ENCODE measurements around the gene SUSD5.

SUSD5 gene

GRCh38 chr3:33218446-33219174 is at the start of gene SUSD5:
Gene SUSD5 (minus strand): TSS chr3:33218810. CDS start chr3:33218797, 13 bp downstream.
- peak; percentile 30 for DNase-seq

GRCh38 chr3:33260104-33260503 is 41.5 kb upstream of the SUSD5 start:
- DNase-seq, result no peak

DNA sequence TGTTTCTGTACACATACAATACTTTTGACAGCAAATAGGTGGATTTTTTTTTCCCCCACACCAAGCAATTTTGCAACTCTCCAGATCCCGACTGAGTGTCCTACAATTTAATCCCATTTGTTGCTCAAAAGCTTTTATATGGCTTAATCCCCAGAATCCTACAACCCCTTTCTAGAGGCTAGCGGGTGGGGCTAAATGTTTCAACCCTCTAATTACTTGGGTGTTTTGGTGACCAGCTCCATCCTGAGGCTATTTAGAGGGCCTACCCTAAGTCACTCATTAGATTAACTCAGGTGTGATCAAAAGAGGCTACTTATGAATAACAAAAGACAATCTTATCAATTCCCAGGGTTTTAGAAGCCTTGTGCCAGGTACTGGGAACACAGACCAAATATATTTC is 37.6 kb upstream of the SUSD5 start:
- DNase-seq, result no peak

DNA sequence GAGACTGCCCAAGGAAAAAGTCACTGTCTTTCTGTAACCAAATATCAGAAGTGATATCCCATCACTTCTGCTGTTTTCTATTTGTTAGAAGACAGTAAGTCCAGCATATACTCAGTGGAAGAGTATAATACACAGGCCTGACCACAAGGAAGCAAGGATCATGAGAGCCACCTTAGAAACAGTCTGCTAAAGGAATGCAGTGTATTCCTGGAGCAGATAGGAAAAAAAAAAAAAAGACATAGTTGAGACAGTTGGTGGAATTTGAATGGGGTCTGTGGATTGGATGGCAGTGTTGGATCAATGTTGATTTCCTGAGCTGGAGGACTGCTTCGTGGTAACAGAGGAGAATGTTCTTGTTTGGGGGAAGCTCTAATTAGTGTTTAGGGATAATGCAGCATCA is 32.1 kb upstream of the SUSD5 start:
- DNase-seq, result no peak

DNA sequence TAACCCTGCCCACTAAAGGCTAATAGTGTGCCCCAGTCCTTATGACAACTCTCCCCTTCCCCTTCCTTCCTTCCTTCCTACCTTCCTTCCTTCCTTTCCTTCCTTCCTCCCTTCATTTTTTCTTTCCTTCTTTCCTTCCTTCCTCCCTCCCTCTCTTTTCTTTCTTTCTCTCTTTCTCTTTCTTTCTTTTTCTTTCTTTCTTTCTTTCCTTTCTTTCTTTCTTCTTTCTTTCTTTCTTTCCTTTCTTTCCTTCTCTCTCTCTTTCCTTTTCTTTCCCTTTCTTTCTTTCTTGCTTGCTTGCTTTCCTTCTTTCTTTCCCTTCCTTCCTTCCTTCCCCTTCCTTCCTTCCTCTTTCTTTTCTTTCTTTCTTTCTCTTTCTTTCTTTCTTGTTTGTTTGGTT is 28.2 kb upstream of the SUSD5 start:
- no peak for DNase-seq

DNA sequence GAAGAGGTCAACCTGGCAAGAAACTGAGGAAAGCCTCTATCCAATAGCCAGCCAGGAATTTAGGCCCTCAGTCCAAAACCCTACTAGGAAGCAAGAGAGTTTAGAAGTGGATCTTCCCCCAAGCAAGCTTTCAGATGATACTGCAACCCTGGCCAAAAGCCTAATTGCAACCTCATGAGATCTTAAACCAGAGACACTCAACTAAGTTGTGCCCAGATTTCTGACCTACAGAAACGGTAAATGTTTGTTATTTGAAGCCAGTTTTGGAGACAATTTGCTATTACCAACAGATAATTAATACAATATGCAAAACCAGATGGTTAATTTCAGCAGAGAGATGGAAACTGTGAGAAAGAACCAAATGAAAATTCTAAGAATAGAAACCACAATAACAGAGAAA is 21.7 kb upstream of the SUSD5 start:
- no peak for DNase-seq

- DNase-seq, result no peak
Observed at GRCh38 chr3:33238923-33239322, 20.3 kb upstream of the SUSD5 start.

DNA sequence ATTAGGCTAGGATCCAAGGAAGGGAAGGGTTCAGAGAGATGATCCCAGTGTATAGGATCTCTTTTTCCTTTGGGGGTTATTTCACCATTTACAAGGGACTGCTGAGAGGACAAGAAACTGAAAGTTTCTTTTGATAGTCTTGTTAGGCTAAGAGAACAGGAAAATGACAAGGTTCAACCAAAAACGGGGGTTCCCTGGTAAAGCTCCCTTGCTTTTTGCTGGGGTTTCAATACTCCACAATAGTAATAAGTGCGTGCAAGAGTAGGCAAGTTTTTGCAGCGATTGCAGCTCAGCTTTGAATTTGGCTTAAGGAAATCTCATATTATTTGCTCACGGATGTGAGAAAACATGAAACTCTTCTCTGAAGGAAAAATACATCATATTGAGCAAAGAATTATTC is 18.8 kb upstream of the SUSD5 start:
- DNase-seq, result no peak

DNA sequence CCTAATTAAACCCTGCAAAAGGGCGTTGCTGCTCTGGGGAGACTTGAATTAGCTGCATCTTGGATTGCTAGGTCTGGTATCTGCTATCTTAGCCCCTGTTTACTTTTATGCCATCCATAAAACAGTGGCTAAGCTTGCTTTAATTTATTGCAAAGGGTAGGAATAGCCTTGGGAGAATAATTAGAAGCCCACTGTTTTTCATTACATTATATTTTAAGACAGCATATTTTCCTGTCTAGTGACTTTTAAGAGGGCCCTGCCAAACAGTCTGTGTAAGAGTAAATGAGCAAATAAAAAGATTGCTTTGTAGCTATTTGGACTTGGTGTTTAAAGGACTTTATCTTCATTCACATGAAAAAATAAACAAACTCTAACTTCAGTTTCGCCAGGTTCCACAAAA is 17.4 kb upstream of the SUSD5 start:
- no peak for DNase-seq

DNA sequence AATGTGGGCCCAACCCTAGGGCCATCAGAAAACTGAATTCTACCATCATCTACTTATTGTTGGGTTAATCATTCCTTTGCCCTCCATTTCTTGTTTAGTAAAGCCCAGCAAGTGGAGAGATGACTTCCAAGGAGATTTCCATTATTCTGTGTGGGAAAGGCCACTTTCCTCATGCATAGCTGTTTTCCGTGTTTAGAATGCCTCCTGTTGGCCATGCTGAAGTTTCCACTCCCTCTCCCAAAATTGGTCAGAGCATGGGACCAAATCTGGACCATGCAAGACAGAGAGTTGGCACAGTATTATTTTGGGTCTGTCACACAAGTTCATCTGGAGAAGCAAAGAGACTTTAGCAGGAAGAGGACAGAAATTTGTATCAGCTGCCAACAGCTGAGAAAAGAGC is 15.3 kb upstream of the SUSD5 start:
- no peak for DNase-seq

DNA sequence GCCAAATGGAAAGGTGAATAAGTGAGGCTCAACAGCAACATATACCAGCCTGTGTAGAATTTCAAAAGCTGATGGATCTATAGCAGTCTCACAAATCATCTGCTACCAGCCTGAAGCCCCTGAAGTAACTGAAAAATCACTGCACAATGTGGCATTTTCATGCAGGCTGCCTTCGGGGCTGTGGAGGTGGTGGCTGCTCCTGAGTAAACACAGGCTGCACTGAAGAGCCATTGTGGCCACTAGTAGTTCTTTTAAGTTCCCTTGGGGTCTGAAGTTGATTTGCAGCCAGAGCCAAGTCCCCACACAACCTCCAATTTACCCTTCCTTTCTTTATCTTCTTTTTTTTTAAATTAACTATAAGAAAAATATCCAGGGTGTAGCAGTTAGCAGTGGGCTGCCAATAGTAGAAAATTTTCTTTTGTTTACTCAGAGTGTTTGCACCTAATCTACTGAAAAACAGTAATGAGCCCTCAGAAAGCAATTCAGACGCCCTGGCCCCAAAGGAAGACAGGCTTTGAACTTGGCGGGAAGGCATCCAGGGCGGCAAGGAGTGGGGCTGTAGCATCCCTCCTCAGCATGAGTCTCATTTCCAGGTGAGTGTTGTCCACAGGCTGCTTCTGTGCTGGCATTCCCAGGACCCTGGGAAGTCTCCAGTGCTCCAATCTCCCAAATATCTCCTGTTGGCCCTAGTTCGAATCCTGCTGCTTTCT is 13.3 kb upstream of the SUSD5 start:
- no peak for DNase-seq

DNA sequence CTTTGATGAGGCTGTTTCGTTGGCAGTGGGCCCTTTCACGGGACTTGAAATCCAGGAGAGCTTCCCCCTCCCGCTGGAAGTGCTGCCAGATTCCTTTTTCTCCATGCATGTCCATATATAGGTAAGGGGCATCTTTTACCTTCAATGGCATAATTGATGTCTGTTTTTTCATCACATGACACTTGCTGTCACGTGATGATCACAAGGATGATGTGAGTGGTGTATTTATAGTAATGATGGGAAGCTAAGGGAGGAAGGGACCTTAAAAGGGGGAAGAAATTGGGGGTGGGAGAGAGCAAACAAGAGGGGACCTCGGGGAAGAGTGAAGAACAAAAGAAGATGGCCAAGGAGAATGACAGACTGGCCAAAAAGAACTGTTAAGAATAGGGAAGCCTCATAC is 11.3 kb upstream of the SUSD5 start:
- no peak for DNase-seq

DNA sequence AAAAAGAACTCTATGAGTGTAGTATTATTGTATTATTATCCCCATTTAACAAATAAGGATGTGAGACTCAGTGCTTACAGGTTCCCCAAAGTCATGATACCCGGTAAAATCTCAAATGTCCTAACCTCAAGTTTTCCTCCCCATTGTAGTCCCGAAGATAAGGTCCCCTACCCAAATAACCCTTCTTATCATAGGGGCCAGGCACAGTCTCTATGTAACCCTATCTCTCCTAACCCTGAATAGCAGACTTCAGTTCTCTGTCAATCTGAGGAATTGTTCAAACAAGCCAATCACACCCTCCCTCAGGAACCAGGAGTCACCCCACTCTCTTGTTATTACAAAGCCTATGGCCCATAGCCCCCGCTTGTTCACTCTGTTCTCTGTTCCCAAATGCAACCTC is 10.5 kb upstream of the SUSD5 start:
- DNase-seq, result no peak

DNA sequence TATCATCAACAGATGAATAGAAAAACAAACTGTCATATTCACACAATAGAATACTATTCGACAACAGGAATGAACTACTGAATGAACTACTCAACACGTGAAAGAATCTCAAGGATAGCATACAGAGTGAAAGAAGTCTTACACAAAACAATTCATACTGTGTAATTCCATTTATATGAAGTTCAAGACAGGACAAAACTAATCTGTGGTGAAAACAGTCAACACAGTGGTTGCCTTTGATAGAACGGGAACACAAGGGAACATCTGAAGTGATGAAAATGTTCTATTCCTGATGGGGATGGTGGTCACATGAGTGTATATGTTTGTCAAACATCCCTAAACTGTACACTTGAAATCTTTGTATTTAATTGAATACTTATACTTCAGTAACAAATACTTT is 2.6 kb upstream of the SUSD5 start:
- DNase-seq, result no peak

GRCh38 chr3:33219175-33219487 is 521 bp upstream of the SUSD5 start:
- no peak for DNase-seq

DNA sequence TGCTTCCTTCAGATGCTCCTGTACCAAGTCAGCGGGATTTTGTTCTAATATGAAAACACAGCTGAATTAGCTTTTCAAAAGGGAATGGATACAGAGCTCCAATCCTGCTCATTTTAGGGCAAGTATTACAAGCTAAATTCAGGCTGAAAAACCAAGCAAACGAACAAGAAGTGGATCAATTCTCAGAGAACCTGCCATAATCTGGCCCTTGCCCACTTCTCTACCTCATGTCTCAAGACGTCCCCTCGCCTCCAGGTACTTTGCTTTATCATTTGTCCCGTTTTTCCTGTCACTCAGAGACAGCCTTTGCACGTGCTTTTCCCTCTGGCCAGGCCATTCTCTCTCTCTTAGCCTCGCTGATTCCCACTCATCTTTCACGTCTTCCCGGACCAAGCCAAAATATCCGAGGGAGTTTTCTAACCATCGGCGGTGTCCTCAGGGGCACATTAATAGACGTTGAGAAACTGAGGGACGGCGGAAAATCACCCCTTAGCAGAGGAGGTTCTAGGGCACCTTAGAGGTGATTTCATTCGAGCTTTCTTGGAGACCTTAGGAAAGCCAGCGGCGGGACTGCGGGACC is 654 bp downstream of the SUSD5 start:
- DNase-seq, result no peak

- DNase-seq, result no peak
Observed at GRCh38 chr3:33215739-33216138, 2.9 kb downstream of the SUSD5 start.

DNA sequence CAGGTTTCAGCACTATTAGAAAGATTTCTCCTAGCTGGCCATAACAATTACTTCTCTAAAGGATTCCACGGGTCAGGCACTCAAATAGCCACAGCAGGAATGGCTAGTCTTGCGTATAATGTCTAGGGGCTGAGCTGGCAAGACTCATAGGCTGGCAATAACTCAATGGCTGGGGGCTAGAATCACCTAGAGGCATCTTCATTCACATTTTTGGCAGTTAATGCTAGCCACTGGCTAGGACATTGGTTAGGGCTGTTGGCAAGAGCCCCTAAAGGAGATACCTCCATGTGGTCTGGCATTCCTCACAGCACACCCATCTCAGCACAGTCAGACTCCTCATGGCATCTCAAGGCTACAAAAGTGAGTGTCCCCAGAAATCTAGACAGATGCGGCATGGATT is 6.2 kb downstream of the SUSD5 start:
- no peak for DNase-seq

DNA sequence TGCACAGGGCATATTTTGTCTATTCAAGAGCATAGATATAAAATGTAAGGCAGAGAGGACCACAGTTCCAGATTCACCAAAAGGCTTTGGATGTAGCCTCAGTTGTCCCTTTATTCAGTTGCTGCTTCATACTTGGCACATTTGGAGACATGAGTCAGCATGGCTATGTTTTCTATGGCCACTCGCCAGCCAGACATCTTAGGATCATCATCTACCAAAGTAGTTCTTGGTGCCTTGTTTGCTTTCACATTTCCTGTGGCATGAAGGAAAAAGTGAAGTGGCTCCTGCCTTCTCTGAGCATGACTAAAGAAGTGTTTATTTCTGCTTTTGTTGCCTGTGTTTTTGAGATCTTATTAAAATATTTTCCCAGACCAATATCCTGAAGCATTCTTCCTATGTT is 7.2 kb downstream of the SUSD5 start:
- DNase-seq, result peak; percentile 70

DNA sequence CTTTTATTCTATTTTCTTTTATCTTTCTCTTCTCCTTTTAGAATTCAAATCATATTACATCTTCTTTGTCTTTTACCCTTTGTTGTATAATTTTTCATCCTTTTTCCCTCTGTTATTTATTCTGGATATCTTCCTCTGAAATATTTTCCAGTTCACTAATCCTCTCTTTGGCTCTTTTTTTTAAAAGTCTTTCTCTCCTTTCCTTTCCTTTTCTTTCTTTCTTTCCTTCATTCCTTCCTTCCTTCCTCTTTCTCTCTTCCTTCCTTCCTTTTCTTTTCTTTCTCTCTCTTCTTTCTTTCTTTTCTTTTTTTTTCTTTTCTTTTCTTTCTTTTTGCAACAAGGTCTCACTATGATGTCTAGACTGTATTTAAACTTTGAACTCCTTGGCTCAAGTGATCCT is 9.3 kb downstream of the SUSD5 start:
- DNase-seq, result no peak

- no peak for DNase-seq
Observed at GRCh38 chr3:33202711-33203457, 15.7 kb downstream of the SUSD5 start.

- DNase-seq, result no peak
Observed at GRCh38 chr3:33201195-33201594, 17.4 kb downstream of the SUSD5 start.

GRCh38 chr3:33196538-33196937 is 22.1 kb downstream of the SUSD5 start:
- DNase-seq, result no peak

- DNase-seq, result no peak
Observed at GRCh38 chr3:33194303-33194702, 24.3 kb downstream of the SUSD5 start.
